ENCODE data around the gene KLHL36. TPM values are rescaled to one million over a fixed set of nuclear protein-coding genes. Genes with fewer than 3 reads are reported as not detected.

Gene KLHL36
- total RNA-seq, 1 experiment from 2014 or later, result 36.7 TPM

GRCh38 chr16:84663433-84664101 lies 15.3 kb downstream of the KLHL36 start:
- H4K91ac ChIP-seq (ENCODE audit: insufficient read length, low read depth, low read length), result no peak overlapping the region
- no peak for TF ChIP-seq CTCF (conservative IDR thresholded peaks at IDR 0.05)
- H3K4me2 ChIP-seq (ENCODE audit: insufficient read depth, insufficient read length, low read length), result no peak overlapping the region
- no peak overlapping the region for H4K8ac ChIP-seq (replicated peaks; ENCODE audit: insufficient read length, low read depth, low read length)
- H3K9ac ChIP-seq (ENCODE audit: extremely low read depth, insufficient read length, low read length), result no peak overlapping the region
- H2BK120ac ChIP-seq (ENCODE audit: low read depth, low read length, poor library complexity, severe bottlenecking), result no peak overlapping the region
- no peaks in the 10 kb centered on the region for H3K79me2 ChIP-seq (ENCODE audit: insufficient read depth, low read length)
- Mint-ChIP-seq H3K4me1 (peaks cover 27 to 33% of the 10 kb centered on the region in 2 experiments), H3K9me3 (no peaks in the 10 kb centered on the region), H3K4me3 (no peak overlapping the region), H3K27me3 (ENCODE audit: low read depth) (no peaks in the 10 kb centered on the region), H3K36me3 (ENCODE audit: insufficient read depth in 1 of 3, low read depth in 3 of 3) (peaks cover 21 to 39% (median 39%) of the 10 kb centered on the region in 3 experiments), H3K27ac (peak overlapping the region in 1 of 3 experiments; percentile 31; a peak in 2 of 7 replicates)
- no peaks in the 10 kb centered on the region for H3K27me3 ChIP-seq (ENCODE audit: insufficient read depth, low read length)
- H3K4me1 ChIP-seq (ENCODE audit: insufficient read depth, low read length), result no peaks in the 10 kb centered on the region
- no peak for DNase-seq
- no peaks in the 10 kb centered on the region for H3K23me2 ChIP-seq (ENCODE audit: insufficient read length, low read depth, low read length, poor library complexity, severe bottlenecking)
- H2BK15ac ChIP-seq (ENCODE audit: low read depth, low read length), result no peak overlapping the region
- no peak overlapping the region for H3K23ac ChIP-seq (ENCODE audit: insufficient read length, low read depth, low read length)
- H2AFZ ChIP-seq (ENCODE audit: low read length), result no peak overlapping the region
- no peak overlapping the region for H2BK5ac ChIP-seq (ENCODE audit: insufficient read length, low read length)
- no peak overlapping the region for H2AK5ac ChIP-seq (ENCODE audit: insufficient read length, low read length)
- no peak overlapping the region for H3K27ac ChIP-seq (ENCODE audit: insufficient read length, low read depth, low read length)
- H3K14ac ChIP-seq (ENCODE audit: insufficient read depth, low read length), result no peak overlapping the region
- no peak overlapping the region for H2BK20ac ChIP-seq (ENCODE audit: low read depth, low read length, poor library complexity, severe bottlenecking)
- H3K9me3 ChIP-seq (ENCODE audit: control insufficient read depth, low read depth, low read length), result no peaks in the 10 kb centered on the region
- H4K5ac ChIP-seq (ENCODE audit: insufficient read length, low read depth, low read length), result no peak overlapping the region
- H3T11ph ChIP-seq (ENCODE audit: low read length), result no peak overlapping the region
- H3K56ac ChIP-seq (ENCODE audit: insufficient read length, low read depth, low read length), result no peak overlapping the region
- no peak overlapping the region for H2BK12ac ChIP-seq (ENCODE audit: insufficient read length, low read depth, low read length)
- H3K18ac ChIP-seq (ENCODE audit: insufficient read length, low read depth, low read length), result no peak overlapping the region
- H3K4ac ChIP-seq (ENCODE audit: low read depth, low read length), result no peak overlapping the region
- WGBS (ENCODE audit: extremely low coverage, insufficient read length, low lambda C conversion rate), result no CpG with 5 or more reads among the region's 9 CpGs
- H3K79me1 ChIP-seq (ENCODE audit: insufficient read depth, low read depth, low read length, poor library complexity, severe bottlenecking), result no peaks in the 10 kb centered on the region
- H4K20me1 ChIP-seq (ENCODE audit: control insufficient read depth, insufficient read depth, insufficient read length), result peaks cover 2% of the 10 kb centered on the region
